Stimulated activated CD4-positive, alpha-beta T cell treated with anti-CD3 and anti-CD28 coated beads, Interleukin-1b, Interleukin-23, amount 100 ng/mL, for 4 hours (primary cell): Measurements from ENCODE around the gene TMPRSS5.
"Not testable (repeated sequence)": the region's sequence is repeated elsewhere in the genome, so short reads cannot be mapped to it uniquely, and the experiment has no call there.

Experiments
- DNase-seq, 2 donors: peaks; one replicate each; pipeline ENCODE4 v3.0.0-alpha.2; 2020; ENCODE audit warnings: low read depth in 2 of 2

The TMPRSS5 gene

GRCh38 chr11:113697756-113698407, 8.2 kb downstream of the TMPRSS5 start:
- no peak for DNase-seq

GRCh38 chr11:113697111-113697510, 9.0 kb downstream of the TMPRSS5 start:
- no peak for DNase-seq

GRCh38 chr11:113695207-113695606, 10.9 kb downstream of the TMPRSS5 start:
- no peak for DNase-seq

DNA sequence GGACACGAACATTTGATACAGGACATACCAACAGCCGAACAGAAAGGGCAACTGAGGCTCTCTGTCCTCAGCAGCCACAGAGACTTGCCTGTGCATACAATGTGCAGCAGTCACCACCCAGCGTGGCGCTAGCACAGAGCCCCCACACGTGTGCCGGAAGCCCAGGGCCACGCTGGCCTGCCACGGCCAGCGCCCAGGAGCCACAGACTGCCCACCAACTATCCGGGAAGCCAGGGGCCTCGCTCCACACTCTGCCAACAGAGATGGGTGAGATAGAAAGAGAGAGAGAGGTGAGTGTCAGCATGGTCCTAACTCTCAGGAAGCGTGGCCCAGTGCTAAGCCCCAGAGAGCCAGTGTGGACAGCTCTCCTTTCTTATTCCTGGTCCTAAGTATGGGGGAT, 11.7 kb downstream of the TMPRSS5 start:
- no peak for DNase-seq

DNA sequence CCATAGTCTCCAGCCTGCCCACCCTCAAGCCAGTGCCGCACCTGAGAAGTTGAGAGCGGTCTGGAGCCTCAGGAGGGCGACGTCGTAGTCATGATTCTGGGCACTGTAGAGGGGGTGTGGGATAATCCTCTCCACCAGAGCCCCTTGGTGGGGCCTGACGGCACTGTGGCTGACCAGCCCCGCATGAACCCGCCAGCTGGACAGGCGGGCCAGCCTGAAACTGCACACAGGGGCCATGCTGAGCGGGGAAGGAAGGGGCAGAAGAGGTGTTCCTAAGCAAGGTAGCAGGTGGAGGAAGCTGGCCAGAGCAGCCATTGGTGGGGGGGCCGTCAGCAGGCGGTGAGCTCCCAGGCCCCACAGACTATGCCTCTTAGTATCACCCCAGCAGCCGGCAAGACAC, 13.1 kb downstream of the TMPRSS5 start:
- no peak for DNase-seq

DNA sequence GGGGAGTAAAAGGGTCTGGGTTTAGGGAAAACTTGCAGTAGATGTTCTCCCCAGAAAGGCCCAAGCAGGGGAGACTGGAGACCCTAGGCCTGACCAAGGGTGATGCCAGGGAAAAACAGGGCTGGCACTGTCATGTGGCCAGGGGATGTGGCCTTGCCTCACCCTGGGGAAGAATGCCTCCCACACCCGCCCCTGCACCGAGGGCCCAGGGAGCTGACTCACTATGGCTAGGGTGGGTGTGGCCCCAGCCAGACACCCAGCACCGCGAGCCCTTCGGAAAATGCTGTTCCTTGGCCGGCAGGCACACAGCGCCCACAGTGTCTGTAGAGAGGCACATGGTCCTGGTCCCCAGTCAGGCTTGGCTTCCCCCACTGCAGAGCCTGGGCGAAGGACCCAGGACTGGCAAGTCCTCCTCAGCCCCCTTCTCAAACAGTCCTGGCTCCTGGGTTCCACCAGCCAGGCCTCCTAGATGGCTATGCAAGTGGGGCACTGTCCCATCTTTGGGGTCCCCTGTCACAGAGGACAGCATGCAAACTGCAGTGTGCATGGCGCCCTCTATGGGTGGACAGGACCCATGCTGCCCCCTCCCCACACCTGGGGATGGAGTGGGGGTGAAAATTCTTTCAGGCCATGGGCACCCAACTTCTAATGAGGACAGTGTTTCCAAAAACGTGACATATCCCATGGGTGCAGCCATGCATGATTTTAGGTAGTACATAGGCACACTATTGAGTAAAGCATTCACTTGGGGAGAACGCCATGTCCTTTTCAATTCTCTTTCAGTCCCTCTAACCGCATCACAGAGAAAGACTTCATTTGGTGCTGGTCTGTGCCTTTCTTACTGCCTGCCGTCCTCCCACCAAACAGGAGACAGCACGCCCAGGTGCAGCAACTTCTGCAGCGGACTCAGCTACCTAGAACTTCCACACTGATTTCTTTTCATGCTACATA, 15.2 kb downstream of the TMPRSS5 start:
- no peak for DNase-seq

GRCh38 chr11:113689768-113690618, 16.1 kb downstream of the TMPRSS5 start:
- DNase-seq, result no peak

DNA sequence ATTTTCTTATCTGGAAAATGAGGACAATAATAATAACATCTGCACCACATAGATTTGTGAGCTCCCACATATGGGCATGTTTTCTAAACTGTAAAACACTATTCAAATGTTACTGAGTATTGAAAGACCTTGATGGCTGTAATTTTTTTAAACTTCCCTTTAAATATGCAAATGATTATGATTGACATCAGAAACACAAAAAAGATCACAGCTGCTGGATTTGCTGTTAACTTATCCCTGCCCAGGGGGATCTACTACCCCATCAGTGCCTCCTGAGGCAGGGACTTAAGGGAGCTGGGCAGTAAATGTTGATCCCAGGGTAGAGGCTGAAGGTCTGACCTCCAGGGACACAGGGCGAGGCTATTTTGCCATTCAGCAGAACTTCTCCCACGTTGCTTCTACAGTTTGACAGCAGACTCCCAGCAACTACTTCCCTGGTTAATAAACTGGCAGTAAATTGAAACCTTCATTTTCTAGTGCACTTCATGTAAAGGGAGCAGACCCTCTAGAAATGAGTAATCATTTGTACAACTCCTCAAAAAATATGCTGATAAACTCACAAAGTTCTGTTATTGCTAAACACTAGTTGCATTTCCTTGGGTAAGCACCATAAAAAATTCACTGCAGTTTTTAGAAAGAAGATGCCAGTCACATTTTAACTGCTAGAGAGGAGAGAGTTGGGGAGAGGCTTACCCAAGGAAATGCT, 20.3 kb downstream of the TMPRSS5 start:
- DNase-seq, result no peak

GRCh38 chr11:113684496-113684895, 21.6 kb downstream of the TMPRSS5 start:
- no peak for DNase-seq

- no peak for DNase-seq
These were observed 22.5 kb downstream of the TMPRSS5 start for GRCh38 chr11:113683481-113684046.

GRCh38 chr11:113681711-113682413, 24.2 kb downstream of the TMPRSS5 start:
- no peak for DNase-seq

- no peak for DNase-seq
These were observed 24.8 kb downstream of the TMPRSS5 start for GRCh38 chr11:113681282-113681681.

DNA sequence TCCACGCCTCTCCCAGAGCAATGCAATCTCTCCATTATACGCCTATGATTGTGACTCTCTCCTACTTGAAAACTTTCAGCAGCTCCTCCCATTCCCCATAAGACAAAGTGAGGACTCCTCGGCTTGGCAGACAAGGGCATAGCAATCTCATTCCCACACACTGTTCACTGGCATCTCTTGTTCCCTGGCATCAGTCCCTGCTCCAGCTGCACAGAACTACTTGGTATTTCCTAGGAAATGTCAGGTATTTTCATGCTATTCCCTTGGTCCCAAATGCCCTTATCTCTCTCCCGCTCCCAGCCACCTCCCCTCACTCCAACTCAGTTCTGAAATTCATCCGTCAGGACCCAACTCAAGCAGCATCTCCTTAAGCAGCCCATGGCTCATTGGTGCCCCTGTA, 28.4 kb downstream of the TMPRSS5 start:
- DNase-seq, result no peak

DNA sequence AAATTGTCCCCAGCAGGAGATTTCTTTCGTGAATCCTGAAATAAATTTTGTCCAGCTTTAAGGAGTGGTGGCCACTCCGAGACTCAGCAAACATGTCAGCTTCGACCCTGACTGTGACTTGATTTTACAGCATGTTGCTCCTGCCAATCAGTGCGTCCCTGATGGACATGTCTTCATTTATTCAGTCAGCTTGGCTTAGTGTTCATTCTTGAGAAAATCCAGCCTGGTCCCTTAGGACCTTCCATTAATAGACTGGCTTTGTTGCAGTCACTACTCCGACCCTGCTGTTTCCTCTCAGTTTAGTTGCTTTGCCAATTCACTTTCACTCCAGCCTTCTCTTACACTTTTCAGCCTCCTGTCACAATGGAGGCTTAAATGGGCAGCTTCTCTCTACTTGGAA, 30.5 kb downstream of the TMPRSS5 start:
- no peak for DNase-seq

DNA sequence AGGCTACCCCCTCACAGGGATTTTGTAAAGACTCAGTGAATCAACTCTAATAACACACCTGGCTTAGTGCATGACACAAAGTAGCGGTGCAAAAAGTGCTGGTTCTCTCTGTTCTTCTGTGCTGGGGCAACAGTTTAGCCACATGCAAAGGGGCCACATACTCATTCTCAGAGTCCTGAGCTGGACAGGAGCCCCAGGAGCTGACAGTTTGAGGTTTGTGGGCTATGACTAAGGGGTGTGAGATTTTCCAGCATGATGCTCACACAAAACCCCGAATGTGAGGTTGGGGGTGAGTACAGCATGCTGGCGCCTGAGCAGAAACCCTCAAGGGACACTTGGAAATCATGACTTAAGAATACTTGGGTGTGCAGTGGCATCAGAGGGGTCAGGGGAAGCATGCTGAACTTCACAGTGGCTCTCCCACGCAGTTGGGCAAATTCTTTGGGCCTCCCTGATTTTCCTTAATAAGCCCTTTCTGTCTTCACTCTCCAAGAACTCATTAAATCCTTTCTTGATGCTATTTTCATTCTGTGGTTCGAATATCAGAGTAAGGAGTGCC, 31.0 kb downstream of the TMPRSS5 start:
- DNase-seq, result no peak

DNA sequence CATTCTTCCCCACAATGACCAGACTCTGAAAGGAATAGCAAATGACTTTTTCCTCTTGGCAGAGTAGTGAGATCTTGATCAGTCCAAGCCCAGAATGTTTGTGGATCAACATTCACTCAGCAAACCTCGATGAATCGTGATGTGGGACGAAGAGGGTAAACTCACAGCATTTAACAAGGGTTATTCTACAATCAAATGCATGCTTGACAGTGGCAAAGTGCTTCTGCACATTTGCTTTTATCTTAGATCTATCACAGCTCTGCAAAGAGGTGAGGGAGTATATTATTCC, 31.8 kb downstream of the TMPRSS5 start:
- DNase-seq, result no peak

DNA sequence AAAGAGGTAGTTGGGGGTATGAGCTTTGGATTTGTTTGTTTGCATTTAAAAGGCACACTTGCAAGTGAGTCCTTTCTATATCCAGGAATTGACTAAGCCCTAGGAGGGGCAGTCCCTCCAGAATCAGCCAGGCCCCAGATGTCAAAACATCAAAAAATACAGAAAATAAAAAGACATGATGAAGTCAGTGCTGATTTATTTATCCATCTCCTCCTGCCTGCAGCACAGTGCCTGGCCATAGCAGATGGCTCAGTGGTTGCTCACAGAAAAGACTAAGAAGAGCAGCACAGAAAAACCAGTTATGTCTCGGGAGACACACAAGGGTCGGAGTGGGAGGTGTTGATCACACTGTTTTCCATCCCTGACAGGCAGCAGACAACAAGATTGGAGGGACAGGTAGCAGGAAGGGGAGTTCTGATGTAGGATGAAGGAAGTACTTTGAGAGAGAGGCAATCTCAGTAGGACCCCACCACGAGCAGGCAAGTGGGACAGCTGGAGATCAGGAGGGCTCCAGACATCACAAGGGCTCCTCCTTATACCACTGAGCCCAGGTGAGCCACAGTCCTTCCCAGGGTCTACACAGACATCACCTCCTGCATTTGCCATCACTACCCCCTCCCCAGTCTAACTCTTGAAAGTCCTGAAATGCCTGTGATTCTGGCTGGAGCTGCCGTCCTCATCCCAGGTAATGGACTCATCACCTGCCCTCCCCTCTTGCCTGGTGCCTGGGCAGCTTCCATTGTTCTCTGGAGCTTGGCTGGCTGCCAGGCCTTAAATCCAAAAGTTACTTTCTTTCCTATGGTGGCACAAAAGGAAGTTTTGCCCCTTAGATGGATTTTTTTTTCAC, 32.3 kb downstream of the TMPRSS5 start:
- no peak for DNase-seq

DNA sequence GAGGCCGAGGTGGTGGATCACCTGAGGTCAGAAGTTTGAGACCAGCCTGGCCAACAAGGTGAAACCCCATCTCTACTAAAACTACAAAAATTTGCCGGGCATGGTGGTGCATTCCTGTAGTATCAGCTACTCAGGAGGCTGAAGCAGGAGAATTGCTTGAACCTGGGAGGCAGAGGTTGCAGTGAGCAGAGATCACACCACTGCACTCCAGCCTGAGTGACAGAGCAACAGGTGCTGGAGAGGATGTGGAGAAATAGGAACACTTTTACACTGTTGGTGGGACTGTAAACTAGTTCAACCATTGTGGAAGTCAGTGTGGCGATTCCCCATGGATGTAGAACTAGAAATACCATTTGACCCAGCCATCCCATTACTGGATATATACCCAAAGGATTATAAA, 34.2 kb downstream of the TMPRSS5 start:
- DNase-seq, result not testable (repeated sequence)

DNA sequence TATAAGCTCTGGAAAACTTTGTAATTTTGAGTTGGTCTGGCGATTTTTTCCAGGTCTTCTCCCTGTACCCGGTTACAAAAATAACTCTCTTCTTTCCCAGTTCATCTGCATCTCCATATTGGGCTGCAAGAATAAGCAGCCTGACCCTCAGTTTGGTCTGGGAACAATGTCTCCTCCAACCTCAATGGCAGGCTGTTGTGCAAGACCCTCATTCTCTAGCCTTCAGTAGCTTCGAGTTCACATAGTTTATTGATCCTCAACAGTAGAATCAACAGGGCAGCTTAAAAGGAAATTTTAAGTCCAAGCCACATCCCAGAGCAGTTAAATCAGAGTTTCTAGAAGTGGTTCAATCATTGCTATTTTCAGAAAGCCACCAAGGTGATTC, 35.3 kb downstream of the TMPRSS5 start:
- DNase-seq, result no peak
